Measurements from ENCODE around the gene ENOSF1. TPM values are rescaled to one million over a fixed set of nuclear protein-coding genes. Genes with fewer than 3 reads are reported as not detected.

ENOSF1 gene
- polyA plus RNA-seq, 1 of the 3 experiments (the other 2 are of a cell fraction) = 23.3 TPM

DNA sequence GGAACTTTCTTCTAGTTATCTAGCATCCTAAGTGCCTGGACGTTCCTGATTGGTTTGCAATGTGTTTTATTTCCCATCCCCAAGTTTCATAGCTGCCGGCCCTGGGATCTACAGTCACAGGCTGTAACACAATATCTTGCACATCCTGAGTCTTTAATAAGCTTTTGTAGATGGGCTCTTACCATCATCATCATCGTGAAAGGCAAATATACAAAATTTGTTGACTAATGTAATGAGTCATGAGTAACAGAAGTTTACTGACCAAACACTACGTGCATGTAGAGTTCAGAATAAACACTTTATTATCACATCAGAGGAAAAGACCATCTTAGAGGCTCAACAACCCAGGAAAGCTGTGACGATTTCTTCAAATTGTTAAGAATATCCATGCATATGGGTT is 63.1 kb downstream of the ENOSF1 start:
- CTCF ChIA-PET = interaction anchor here (1.4 to 1.5 kb wide), 2 partner anchors 10 to 25 kb away, joined by 3 to 6 read pairs; no protein-coding TSS in a partner anchor

More for the DNA sequence above, 63.1 kb downstream of the ENOSF1 start:
- no peak for DNase-seq
- no peaks in the 10 kb centered on the region for H3K79me2 ChIP-seq (ENCODE audit: insufficient read depth)
- H3K9me2 ChIP-seq = no peaks in the 10 kb centered on the region
- H3F3A ChIP-seq (replicated peaks; ENCODE audit: insufficient read depth) = no peaks in the 10 kb centered on the region
- H3K27ac ChIP-seq (ENCODE audit: low read depth in 2 of 2, low read length in 1 of 2) = no peak overlapping the region
- no peak overlapping the region for H2AFZ ChIP-seq (ENCODE audit: low read depth)
- H3K4me2 ChIP-seq = no peak overlapping the region
- POLR2A ChIA-PET = no interaction called here
- H3K36me3 ChIP-seq (replicated peaks in 1 of 2; ENCODE audit: control insufficient read depth in 1 of 2, insufficient read depth in 2 of 2, low read length in 1 of 2) = no peaks in the 10 kb centered on the region
- 80% methylated on average over 5 of the region's 5 CpGs for WGBS (ENCODE audit: low lambda C conversion rate)
- no peaks in the 10 kb centered on the region for H4K20me1 ChIP-seq (ENCODE audit: insufficient read depth)
- H3K4me1 ChIP-seq (ENCODE audit: control insufficient read depth in 1 of 2, insufficient read depth in 2 of 2, low read depth in 1 of 2, low read length in 1 of 2) = peaks cover 0 to 2% of the 10 kb centered on the region in 2 experiments; a peak in 1 of 4 replicates
- H3K4me3 ChIP-seq (ENCODE audit: low read depth in 2 of 2, low read length in 1 of 2) = no peak overlapping the region
- TF ChIP-seq RAD21 (IDR thresholded peaks at IDR 0.05; ENCODE audit: low read length) (no peak), FOSL2 (IDR thresholded peaks at IDR 0.05; ENCODE audit: borderline replicate concordance, low read depth) (no peak), CHD2 (IDR thresholded peaks at IDR 0.05; ENCODE audit: low read length, partially characterized antibody) (no peak), GABPA (IDR thresholded peaks at IDR 0.05; ENCODE audit: low read depth) (no peak), USF1 (IDR thresholded peaks at IDR 0.05; ENCODE audit: borderline replicate concordance, low read depth) (no peak), TEAD4 (IDR thresholded peaks at IDR 0.05; ENCODE audit: borderline replicate concordance, insufficient read depth) (no peak), SMC3 (IDR thresholded peaks at IDR 0.05; ENCODE audit: low read depth, low read length) (no peak), FOXJ3 (CRISPR knock-in tag; IDR thresholded peaks at IDR 0.05) (no peak), FOXM1 (IDR thresholded peaks at IDR 0.05; ENCODE audit: low read depth) (no peak), NRF1 (IDR thresholded peaks at IDR 0.05; ENCODE audit: low read depth, low read length) (no peak), POLR2AphosphoS5 (IDR thresholded peaks at IDR 0.05; ENCODE audit: low read depth, low read length) (no peak), USF2 (IDR thresholded peaks at IDR 0.05; ENCODE audit: borderline replicate concordance, low read depth, low read length) (no peak), ELF1 (IDR thresholded peaks at IDR 0.05) (no peak), CTCF (IDR thresholded peaks at IDR 0.05) (no peak), EP300 (IDR thresholded peaks at IDR 0.05; ENCODE audit: borderline replicate concordance in 1 of 2, low read depth in 1 of 2, low read length in 1 of 2) (no peak), SIN3A (IDR thresholded peaks at IDR 0.05; ENCODE audit: borderline replicate concordance, low read depth, low read length) (no peak)
- TF ChIP-seq, protein P1, sequence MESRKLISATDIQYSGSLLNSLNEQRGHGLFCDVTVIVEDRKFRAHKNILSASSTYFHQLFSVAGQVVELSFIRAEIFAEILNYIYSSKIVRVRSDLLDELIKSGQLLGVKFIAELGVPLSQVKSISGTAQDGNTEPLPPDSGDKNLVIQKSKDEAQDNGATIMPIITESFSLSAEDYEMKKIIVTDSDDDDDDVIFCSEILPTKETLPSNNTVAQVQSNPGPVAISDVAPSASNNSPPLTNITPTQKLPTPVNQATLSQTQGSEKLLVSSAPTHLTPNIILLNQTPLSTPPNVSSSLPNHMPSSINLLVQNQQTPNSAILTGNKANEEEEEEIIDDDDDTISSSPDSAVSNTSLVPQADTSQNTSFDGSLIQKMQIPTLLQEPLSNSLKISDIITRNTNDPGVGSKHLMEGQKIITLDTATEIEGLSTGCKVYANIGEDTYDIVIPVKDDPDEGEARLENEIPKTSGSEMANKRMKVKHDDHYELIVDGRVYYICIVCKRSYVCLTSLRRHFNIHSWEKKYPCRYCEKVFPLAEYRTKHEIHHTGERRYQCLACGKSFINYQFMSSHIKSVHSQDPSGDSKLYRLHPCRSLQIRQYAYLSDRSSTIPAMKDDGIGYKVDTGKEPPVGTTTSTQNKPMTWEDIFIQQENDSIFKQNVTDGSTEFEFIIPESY (IDR thresholded peaks at IDR 0.05; ENCODE audit: borderline replicate concordance, low read depth) = no peak
- TF ChIP-seq, protein P2, sequence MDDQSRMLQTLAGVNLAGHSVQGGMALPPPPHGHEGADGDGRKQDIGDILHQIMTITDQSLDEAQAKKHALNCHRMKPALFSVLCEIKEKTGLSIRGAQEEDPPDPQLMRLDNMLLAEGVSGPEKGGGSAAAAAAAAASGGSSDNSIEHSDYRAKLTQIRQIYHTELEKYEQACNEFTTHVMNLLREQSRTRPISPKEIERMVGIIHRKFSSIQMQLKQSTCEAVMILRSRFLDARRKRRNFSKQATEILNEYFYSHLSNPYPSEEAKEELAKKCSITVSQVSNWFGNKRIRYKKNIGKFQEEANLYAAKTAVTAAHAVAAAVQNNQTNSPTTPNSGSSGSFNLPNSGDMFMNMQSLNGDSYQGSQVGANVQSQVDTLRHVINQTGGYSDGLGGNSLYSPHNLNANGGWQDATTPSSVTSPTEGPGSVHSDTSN (IDR thresholded peaks at IDR 0.05) = no peak
- TF ChIP-seq, protein P3, sequence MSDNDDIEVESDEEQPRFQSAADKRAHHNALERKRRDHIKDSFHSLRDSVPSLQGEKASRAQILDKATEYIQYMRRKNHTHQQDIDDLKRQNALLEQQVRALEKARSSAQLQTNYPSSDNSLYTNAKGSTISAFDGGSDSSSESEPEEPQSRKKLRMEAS (IDR thresholded peaks at IDR 0.05; ENCODE audit: low read depth) = no peak
- TF ChIP-seq, protein P4, sequence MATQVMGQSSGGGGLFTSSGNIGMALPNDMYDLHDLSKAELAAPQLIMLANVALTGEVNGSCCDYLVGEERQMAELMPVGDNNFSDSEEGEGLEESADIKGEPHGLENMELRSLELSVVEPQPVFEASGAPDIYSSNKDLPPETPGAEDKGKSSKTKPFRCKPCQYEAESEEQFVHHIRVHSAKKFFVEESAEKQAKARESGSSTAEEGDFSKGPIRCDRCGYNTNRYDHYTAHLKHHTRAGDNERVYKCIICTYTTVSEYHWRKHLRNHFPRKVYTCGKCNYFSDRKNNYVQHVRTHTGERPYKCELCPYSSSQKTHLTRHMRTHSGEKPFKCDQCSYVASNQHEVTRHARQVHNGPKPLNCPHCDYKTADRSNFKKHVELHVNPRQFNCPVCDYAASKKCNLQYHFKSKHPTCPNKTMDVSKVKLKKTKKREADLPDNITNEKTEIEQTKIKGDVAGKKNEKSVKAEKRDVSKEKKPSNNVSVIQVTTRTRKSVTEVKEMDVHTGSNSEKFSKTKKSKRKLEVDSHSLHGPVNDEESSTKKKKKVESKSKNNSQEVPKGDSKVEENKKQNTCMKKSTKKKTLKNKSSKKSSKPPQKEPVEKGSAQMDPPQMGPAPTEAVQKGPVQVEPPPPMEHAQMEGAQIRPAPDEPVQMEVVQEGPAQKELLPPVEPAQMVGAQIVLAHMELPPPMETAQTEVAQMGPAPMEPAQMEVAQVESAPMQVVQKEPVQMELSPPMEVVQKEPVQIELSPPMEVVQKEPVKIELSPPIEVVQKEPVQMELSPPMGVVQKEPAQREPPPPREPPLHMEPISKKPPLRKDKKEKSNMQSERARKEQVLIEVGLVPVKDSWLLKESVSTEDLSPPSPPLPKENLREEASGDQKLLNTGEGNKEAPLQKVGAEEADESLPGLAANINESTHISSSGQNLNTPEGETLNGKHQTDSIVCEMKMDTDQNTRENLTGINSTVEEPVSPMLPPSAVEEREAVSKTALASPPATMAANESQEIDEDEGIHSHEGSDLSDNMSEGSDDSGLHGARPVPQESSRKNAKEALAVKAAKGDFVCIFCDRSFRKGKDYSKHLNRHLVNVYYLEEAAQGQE (IDR thresholded peaks at IDR 0.05; ENCODE audit: low read depth, low read length) = no peak
- no peak overlapping the region for H3K9ac ChIP-seq
- H3K27me3 ChIP-seq (ENCODE audit: insufficient read depth) = no peaks in the 10 kb centered on the region
- no peaks in the 10 kb centered on the region for H3K9me3 ChIP-seq

All from SK-N-SH (cell line).